Spleen (tissue), 11 donors: Measurements from ENCODE around the gene PDGFA. TPM values are rescaled to one million over a fixed set of nuclear protein-coding genes. Genes with fewer than 3 reads are reported as not detected.

Source experiments
- DNase-seq: peaks from one replicate; pipeline ENCODE4 v3.0.0-alpha.2; 2020
- H3K27ac ChIP-seq, 8 donors: fragments of 200-600 bp; sonication (generic) in 7 of 8; 1 replicate in 4 of 8; 2 replicates in 4 of 8; pipeline versions ENCODE4 v1.5.0 to v1.8.0; 2016 to 2021; ENCODE audit warnings: inconsistent platforms in 4 of 8, mild to moderate bottlenecking in 4 of 8, moderate library complexity in 1 of 8
- H3K27me3 ChIP-seq, 7 donors: fragments of 200-600 bp; sonication (generic) in 6 of 7; replicated peaks in 1 of 7; 1 replicate in 4 of 7; 2 replicates in 3 of 7; pipeline versions ENCODE4 v1.5.0 to v1.8.0; 2016 to 2021; ENCODE audit warnings: inconsistent platforms in 3 of 7, mild to moderate bottlenecking in 1 of 7
- H3K36me3 ChIP-seq, 6 donors: fragments of 200-600 bp; sonication (generic) in 5 of 6; 1 replicate in 4 of 6; 2 replicates in 2 of 6; pipeline versions ENCODE4 v1.5.0 to v1.8.0; 2016 to 2021; ENCODE audit warnings: inconsistent platforms in 2 of 6
- H3K4me1 ChIP-seq, 6 donors: fragments of 200-600 bp; sonication (generic) in 5 of 6; 1 replicate in 3 of 6; 2 replicates in 3 of 6; pipeline versions ENCODE4 v1.5.0 to v1.8.0; 2016 to 2021; ENCODE audit warnings: inconsistent platforms in 3 of 6
- H3K4me3 ChIP-seq, 8 donors: fragments of 200-600 bp; sonication (generic) in 7 of 8; 1 replicate in 4 of 8; 2 replicates in 4 of 8; pipeline versions ENCODE4 v1.5.0 to v1.8.0; 2016 to 2021; ENCODE audit warnings: inconsistent platforms in 4 of 8, mild to moderate bottlenecking in 4 of 8, moderate library complexity in 2 of 8
- H3K9me3 ChIP-seq, 8 donors: fragments of 200-600 bp; sonication (generic) in 7 of 8; 1 replicate in 4 of 8; 2 replicates in 4 of 8; pipeline versions ENCODE4 v1.5.0 to v1.8.0; 2016 to 2021; ENCODE audit warnings: inconsistent platforms in 4 of 8
- CTCF ChIP-seq, 11 experiments: fragments of 200-600 bp in 7 of 11; fragments of 450-650 bp in 4 of 11; sonication (generic) in 4 of 11; IDR thresholded peaks in 8 of 11; conservative IDR thresholded peaks in 3 of 11; 1 replicate in 7 of 11; 2 replicates in 4 of 11; pipeline versions ENCODE4 v1.4.0 to v1.8.0; 2016 to 2021; ENCODE audit warnings: antibody characterized with exemption in 11 of 11, inconsistent platforms in 4 of 11, mild to moderate bottlenecking in 1 of 11
- POLR2A ChIP-seq, 3 donors: fragments of 450-650 bp; IDR thresholded peaks; one replicate each; pipeline ENCODE4 v1.5.1; 2017; ENCODE audit warnings: antibody characterized with exemption in 3 of 3, mild to moderate bottlenecking in 1 of 3
- POLR2AphosphoS5 ChIP-seq, 3 donors: sonication (generic); formaldehyde crosslinking; IDR thresholded peaks; one replicate each; pipeline ENCODE4 v1.5.1; 2017; ENCODE audit warnings: antibody characterized with exemption in 3 of 3
- WGBS, 5 donors: extraction: QIAGEN DNeasy Blood & Tissue Kit in 3 of 5; methylation state at CpG; one replicate each; pipeline versions ENCODE4 v1.1.5 to v1.1.7; 2013 to 2018; 5-methylcytosine and 5-hydroxymethylcytosine counted together
- intact Hi-C: fragments of 100-400 bp; cut with DNase I; formaldehyde crosslinking; loops from one replicate; pipeline ENCODE4 v1.15.0; 2023; ENCODE audit warnings: low total_unique reads
- polyA plus RNA-seq, 3 donors: library from polyadenylated mRNA; stranded (reverse); fragments of 200-250 nt; gene quantifications; one replicate each; pipeline ENCODE4 v1.2.1, GENCODE V29; 2013
- total RNA-seq, 7 donors: library from RNA; depleted of rRNA in 3 of 7; stranded (reverse); fragments of >200 nt in 3 of 7; fragmentation: NEBNext Ultra II Directional in 4 of 7; extraction: Animal tissue kit (Norgen Biotek cat#: 25700) in 4 of 7; gene quantifications; one replicate each; pipeline versions ENCODE4 v1.1.0 to v1.2.1, GENCODE V29; 2016 to 2021
- donor health status: healthy with polysubstance abuse.
- donor health status: DM: no; HTN: no; CAD: no; lungs with moderate emphysema.
- donor health status: DM: no; HTN: no; CAD: no.
- donor health status: Bipolar disorder and iron deficiency.
- donor health status: healthy.
- donor health status: DM: no; HTN: no; CAD: no.
- donor health status: DM: yes; HTN: yes; CAD: no.

PDGFA gene
- total and polyA plus RNA-seq, 10 donors, result 6.1 to 49.5 (median 19.9) TPM

GRCh38 chr7:455110-455928 is 64.3 kb downstream of the PDGFA start:
- DNase-seq, result peak; percentile 76

GRCh38 chr7:454356-455109 is 65.1 kb downstream of the PDGFA start:
- Histone ChIP-seq H3K27me3 (peaks cover 0 to 57% (median 9%) of the 10 kb centered on the region in 7 donors), H3K4me3 (no peak overlapping the region), H3K27ac (peak overlapping the region in 1 of 8 donors; percentile 56), H3K36me3 (no peaks in the 10 kb centered on the region), H3K4me1 (peaks cover 0 to 39% (median 15%) of the 10 kb centered on the region in 6 donors), H3K9me3 (no peaks in the 10 kb centered on the region)
- intact Hi-C loops, result no loop called here
- DNase-seq, result peak; percentile 69
- 91 to 93% (median 92%) methylated on average over 46 to 56 of the region's 56 CpGs for WGBS, 5 donors
- TF ChIP-seq POLR2AphosphoS5 (IDR thresholded peaks at IDR 0.05), result no peak
- no peak for TF ChIP-seq POLR2A (IDR thresholded peaks at IDR 0.05)
- TF ChIP-seq CTCF (IDR thresholded peaks at IDR 0.05 in 8 of 11, conservative IDR thresholded peaks at IDR 0.05 in 3 of 11), result no peak

More at GRCh38 chr7:455110-455928, 64.3 kb downstream of the PDGFA start:
- TF ChIP-seq POLR2AphosphoS5 (IDR thresholded peaks at IDR 0.05) (peak in 2 of 3 donors; percentile 32 to 74), POLR2A (IDR thresholded peaks at IDR 0.05) (no peak)
- H3K27me3 ChIP-seq, result peaks cover 0 to 51% (median 9%) of the 10 kb centered on the region in 7 donors
- no peaks in the 10 kb centered on the region for H3K9me3 ChIP-seq
- H3K4me3 ChIP-seq, result no peak overlapping the region
- peak overlapping the region in 6 of 8 donors; percentile 13 to 56 (median 34) for H3K27ac ChIP-seq
- intact Hi-C loops, result no loop called here
- H3K36me3 ChIP-seq, result no peaks in the 10 kb centered on the region
- 59 to 71% (median 70%) methylated on average over 29 to 42 of the region's 42 CpGs for WGBS, 5 donors
- peaks cover 0 to 43% (median 21%) of the 10 kb centered on the region in 6 donors for H3K4me1 ChIP-seq

GRCh38 chr7:453597-454306 is 65.9 kb downstream of the PDGFA start:
- peaks cover 0 to 57% (median 9%) of the 10 kb centered on the region in 7 donors for H3K27me3 ChIP-seq
- peaks cover 0 to 39% (median 15%) of the 10 kb centered on the region in 6 donors for H3K4me1 ChIP-seq
- intact Hi-C loops, result no loop called here
- no peaks in the 10 kb centered on the region for H3K36me3 ChIP-seq
- H3K9me3 ChIP-seq, result no peaks in the 10 kb centered on the region
- DNase-seq, result peak; percentile 47
- H3K4me3 ChIP-seq, result no peak overlapping the region
- 82 to 91% (median 86%) methylated on average over 22 to 27 of the region's 27 CpGs for WGBS, 5 donors
- no peak for TF ChIP-seq POLR2AphosphoS5 (IDR thresholded peaks at IDR 0.05)
- no peak for TF ChIP-seq POLR2A (IDR thresholded peaks at IDR 0.05)
- TF ChIP-seq CTCF (IDR thresholded peaks at IDR 0.05 in 8 of 11, conservative IDR thresholded peaks at IDR 0.05 in 3 of 11), result no peak
- no peak overlapping the region for H3K27ac ChIP-seq

GRCh38 chr7:452791-453455 is 66.7 kb downstream of the PDGFA start:
- Histone ChIP-seq H3K27me3 (peaks cover 0 to 57% (median 9%) of the 10 kb centered on the region in 7 donors), H3K4me3 (no peak overlapping the region), H3K9me3 (no peaks in the 10 kb centered on the region), H3K27ac (peak overlapping the region in 3 of 8 donors; percentile 14 to 32 (median 30)), H3K4me1 (peaks cover 0 to 39% (median 15%) of the 10 kb centered on the region in 6 donors), H3K36me3 (no peaks in the 10 kb centered on the region)
- peak; percentile 69 for DNase-seq
- WGBS, 5 donors, result 24 to 58% (median 40%) methylated on average over 11 to 21 of the region's 21 CpGs
- intact Hi-C loops, result no loop called here
- no peak for TF ChIP-seq POLR2AphosphoS5 (IDR thresholded peaks at IDR 0.05)
- TF ChIP-seq POLR2A (IDR thresholded peaks at IDR 0.05), result no peak
- TF ChIP-seq CTCF (IDR thresholded peaks at IDR 0.05 in 8 of 11, conservative IDR thresholded peaks at IDR 0.05 in 3 of 11), result no peak
